ENCODE measurements around the gene BCKDK. TPM values are rescaled to one million over a fixed set of nuclear protein-coding genes. Genes with fewer than 3 reads are reported as not detected.

The BCKDK gene
- total RNA-seq, 1 experiment from 2014 or later = 38.6 TPM

DNA sequence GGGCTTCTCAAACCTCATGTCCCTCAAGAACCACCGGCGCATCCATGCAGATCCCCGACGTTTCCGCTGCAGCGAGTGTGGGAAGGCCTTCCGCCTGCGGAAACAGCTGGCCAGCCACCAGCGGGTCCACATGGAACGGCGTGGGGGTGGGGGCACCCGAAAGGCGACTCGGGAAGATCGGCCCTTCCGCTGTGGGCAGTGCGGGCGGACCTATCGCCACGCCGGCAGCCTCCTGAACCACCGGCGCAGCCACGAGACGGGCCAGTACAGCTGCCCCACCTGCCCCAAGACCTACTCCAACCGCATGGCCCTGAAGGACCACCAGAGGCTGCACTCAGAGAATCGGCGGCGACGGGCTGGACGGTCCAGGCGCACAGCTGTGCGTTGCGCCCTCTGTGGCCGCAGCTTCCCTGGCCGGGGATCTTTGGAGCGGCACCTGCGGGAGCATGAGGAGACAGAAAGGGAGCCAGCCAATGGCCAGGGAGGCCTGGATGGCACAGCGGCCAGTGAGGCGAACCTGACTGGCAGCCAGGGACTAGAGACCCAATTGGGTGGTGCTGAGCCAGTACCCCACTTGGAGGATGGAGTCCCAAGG lies 28.1 kb upstream of the BCKDK start:
- DNase-seq (ENCODE audit: low spot score) = no peak

DNA sequence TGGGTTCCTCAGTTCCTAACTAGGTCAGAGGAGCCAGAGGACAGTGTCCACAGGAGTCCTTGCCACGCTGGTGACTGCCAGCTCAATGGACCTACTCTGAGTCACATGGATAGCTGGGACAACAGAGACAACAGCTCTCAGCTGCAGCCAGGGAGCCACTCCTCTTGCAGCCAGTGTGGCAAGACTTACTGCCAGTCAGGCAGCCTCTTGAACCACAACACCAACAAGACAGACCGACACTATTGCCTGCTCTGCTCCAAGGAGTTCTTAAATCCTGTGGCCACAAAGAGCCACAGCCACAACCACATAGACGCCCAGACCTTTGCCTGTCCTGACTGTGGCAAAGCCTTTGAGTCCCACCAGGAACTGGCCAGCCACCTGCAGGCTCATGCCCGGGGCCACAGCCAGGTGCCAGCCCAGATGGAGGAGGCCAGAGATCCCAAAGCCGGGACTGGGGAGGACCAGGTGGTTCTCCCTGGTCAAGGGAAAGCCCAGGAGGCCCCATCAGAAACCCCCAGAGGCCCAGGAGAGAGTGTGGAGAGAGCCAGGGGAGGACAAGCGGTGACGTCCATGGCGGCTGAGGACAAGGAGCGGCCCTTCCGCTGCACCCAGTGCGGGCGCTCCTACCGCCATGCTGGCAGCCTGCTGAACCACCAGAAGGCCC lies 27.3 kb upstream of the BCKDK start:
- no peak for DNase-seq (ENCODE audit: low spot score)

DNA sequence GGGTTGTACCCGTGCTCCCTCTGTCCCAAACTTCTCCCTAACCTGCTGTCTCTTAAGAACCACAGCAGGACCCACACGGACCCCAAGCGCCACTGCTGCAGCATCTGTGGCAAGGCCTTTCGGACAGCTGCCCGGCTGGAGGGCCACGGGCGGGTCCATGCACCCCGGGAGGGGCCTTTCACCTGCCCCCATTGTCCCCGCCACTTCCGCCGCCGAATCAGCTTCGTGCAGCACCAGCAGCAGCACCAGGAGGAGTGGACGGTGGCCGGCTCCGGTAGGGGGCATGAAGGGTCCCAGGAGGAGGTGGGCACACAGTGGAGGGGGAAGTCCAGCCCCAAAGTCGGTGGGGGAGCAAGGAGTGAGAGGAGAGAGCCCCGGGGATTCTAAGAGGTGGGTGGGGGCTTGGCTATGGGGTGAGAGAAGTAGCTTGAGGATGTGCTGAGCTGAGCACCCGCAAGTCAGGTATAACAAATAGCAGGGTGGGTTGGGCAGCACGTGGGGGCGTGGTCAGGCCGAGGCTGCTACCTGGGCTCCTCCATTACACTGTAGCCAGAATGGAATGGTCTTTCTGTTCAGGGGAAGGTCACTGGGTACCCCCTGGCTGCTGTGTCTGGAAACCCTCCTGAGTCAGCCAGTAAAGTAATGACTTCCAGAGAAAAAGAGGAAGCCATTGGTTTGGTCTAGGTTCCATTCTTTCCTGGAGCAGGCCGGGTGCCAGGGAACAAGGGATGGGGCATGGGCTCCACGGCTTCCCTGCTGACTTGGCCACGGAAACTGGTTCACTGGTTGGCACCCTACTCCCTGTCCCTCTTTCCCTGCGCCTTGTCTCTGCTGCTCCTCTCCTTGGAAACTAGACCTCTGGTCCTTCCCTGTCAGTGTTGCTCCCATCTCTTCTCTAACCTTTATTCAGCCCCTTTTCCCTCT lies 26.5 kb upstream of the BCKDK start:
- DNase-seq (ENCODE audit: low spot score) = no peak

DNA sequence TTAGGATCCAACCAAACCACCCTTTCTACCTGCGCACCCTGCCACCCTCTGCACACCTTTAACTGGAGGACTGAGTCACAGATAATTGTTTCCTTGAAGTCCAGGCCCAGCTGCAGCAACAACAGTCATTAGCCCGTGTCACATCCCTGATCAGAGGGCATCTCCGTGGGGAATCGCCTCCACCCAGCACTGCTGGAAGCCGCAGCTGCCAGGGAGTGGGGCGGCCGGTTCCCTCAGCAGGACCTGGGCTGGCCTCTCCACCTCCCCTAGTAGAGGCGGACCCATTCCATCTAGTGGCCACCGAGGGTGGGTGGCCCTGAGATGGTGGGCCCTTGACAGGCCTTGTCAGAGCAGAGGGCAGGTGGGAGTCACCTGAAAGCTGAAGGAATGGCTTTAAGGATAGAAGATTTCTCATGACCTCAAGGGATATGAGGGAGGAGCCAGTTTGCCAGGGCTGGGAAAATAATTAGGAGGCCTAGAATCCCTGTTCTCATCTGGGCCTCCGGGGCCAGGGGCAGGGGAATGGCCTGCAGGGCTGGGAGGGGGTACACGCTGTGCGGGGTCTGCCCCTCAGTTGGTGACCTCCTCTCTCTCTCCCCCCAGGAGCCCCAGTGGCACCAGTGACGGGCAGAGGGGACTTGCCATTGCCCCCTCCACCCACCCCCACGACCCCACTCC lies 25.7 kb upstream of the BCKDK start:
- no peak for DNase-seq (ENCODE audit: low spot score)

DNA sequence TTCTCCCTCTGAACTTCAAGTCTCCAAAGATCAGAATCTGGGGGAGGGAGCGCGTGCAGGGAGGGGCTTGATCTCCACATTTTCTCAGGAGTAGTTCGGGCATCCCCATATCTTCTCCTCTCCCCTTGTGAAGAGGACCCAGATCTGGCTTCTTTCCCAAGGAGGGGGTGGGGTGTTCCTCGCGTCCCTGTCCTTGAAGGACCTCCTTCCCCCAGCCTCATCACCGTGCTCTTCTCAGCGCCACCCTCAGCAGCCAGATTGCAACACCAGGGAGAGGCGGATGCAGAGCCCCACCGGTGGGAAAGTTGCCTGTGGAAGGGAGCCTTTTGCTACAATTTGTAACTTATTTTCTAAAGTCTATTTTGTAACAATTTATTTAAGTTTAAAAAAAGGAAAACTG lies 25.1 kb upstream of the BCKDK start:
- DNase-seq (ENCODE audit: low spot score) = no peak

DNA sequence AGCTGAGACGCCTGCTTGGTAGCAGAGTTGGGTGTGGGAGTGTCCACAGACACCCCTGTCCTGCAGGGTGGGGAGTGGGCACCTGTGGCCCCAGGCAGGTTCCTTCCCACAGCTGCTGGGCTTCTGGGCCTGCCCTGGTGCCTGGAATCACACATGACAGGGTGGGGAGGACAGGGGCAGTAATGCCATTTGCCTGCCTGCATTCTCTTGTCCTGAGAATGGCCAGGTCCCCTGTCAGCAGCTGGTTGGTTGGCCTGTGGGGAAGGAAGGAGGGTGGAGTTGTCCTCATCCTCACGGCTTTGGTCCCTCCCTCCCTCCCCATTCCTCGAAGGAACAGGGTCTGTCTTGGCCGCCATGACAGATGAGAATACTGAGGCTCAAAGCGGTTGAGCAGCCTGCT lies 24.6 kb upstream of the BCKDK start:
- no peak for DNase-seq (ENCODE audit: low spot score)

DNA sequence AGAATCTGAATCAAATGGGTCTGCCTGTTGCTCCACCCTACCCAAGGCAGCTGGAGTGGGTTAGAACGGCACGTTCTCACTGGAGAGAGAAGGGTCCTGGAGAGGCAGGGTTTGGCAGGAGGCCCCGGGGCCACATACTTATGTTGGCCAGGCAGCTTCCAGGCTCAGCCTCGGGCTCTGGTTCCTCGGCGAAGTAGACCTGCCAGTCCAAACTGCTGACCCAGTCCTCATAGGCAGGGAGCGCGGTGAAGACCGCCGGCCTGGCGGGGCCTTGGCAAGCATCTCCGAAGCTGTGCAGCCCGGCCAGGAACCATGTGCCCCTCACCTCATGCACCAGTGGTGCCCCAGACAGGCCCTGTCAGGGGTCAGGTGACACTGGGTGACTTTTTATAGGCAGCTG lies 24.2 kb upstream of the BCKDK start:
- DNase-seq (ENCODE audit: low spot score) = no peak

DNA sequence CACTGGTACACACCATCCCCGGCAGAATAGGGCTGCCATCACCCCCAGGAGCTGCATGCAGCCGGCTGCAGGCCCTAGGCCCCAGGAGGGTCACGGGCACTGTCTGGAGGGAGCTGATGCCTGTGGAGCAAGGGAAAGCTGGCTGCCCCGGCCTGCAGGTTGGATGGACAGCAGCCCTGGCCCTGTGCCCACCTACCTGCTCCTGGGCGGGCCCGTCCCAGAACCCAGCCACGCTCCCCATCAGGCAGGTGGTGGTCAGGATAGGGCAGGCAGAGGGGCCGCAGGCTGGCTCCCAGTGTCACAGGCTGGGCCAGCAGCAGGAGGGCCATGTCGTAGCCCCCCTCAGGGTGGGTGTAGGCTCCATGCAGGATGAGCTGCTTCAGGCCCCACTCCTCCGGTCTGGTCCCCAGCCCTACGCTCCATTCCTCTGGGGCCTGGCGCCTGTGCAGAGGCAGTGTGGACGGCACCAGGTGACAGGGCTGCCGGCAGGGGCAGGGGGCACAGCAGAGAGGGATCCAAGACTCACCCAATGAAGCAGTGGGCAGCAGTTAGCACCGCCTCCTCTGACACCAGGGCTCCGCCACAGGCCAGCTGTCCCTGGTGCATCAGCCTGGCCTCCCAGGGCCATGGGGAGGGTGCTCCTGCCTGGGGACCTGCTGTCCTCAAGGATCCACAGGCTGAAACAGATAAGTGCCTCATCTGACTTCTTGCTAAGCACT lies 23.4 kb upstream of the BCKDK start:
- no peak for DNase-seq (ENCODE audit: low spot score)

DNA sequence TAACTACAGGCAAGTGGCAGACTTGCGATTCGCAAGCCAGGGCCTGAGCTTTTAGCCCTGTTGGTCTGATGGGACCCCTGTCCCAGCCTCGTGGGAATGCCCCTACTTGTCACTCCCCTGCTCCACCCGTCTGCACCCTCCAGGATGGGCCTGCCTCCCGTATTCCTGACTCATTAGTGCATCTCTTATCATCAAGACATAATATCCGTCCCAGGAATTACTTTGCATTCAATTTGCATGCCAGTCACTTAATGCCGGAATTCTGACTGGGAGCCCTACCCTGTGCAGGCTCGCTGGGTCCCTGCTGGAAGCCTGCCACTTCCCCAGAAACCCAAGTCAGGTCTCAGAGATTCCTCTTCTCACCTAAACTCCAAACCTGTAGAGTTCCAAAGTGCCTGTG lies 22.8 kb upstream of the BCKDK start:
- no peak for DNase-seq (ENCODE audit: low spot score)

DNA sequence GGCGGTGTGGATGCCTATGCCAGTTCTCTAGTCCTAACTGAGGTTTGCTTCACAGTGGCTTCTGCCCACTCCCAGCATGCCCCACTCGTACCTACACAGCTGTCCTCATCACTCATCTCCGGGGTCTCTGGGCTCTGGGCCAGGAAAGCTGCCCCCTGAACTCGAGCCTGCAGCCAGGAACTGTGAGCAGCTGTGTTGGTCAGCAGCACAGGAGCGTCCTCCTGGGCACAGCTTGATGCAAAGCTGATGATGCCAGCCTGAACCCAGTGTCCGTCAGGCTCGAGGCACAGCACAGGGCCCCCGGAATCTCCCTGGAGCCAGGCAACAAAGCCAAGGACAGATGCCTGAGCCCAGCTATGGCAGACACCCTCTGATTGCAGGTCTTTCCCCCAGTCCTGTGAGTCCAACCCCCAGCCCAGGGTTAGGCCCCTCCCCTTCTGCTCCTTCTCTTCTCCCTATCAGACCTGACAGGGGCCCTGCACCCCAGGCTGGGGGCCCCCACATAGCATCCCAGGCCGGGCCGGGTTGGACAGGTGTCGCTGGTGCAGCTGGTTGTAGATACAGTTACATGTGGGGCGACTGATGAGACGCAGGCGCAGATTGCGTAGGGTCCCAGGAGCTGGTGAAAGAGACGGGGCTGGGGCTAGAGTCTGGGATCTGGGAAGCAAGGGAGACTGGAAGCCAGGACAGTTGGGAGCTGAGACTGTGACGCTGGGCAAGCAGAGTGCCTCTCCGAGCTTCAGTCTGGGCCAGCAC lies 22.1 kb upstream of the BCKDK start:
- no peak for DNase-seq (ENCODE audit: low spot score)

DNA sequence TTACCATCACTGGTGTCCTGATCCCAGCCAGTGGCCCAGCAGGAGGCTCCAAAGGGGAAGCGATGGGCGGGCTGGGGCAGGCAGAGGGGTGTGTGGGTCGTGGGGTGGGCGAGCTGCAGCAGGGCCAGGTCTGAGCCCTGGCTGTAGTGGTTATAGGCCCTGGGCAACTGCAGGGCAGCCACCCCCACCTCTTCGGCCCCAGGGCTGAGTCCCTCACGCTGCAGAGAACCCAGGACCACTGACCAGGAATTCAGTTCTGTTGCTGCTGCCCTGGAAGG lies 21.6 kb upstream of the BCKDK start:
- DNase-seq (ENCODE audit: low spot score) = no peak

DNA sequence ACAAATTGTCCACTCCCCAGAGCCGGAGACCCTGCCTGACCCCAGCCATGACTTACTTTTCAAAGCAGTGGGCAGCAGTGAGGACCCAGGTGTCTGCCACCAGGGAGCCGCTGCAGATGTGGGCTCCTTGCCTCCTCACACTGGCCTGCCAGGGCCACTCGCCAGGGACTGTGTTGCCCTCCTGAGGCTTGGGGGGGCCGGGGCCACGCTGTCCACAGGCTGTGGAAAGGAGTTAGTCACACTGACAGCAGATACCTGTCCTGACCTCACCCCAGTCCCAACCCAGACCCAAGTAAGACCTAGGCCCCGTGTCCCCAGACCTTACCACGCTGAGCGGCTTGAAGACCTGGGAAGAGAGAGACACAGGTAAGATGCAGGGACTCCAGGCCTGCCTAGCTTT lies 20.7 kb upstream of the BCKDK start:
- no peak for DNase-seq (ENCODE audit: low spot score)

DNA sequence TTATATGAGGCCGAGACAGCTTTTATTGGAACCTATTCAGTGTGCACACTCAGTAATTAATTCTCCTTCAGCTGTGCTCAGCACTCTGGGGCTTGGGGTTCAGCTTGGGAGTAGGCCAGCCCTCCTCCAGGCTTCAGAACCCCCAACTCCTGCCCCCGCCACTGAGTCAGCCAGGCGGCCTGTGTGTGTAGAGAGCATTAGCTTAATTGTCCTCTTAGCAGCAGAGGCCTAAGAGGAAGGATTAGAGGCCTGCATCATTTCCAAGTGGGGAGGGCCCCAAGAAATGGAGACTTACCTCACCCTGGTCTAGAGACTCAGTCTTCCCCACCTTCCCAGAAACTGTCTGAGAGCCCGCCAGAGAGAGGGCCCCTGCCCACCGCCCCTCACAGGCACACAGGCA lies 20.2 kb upstream of the BCKDK start:
- no peak for DNase-seq (ENCODE audit: low spot score)

DNA sequence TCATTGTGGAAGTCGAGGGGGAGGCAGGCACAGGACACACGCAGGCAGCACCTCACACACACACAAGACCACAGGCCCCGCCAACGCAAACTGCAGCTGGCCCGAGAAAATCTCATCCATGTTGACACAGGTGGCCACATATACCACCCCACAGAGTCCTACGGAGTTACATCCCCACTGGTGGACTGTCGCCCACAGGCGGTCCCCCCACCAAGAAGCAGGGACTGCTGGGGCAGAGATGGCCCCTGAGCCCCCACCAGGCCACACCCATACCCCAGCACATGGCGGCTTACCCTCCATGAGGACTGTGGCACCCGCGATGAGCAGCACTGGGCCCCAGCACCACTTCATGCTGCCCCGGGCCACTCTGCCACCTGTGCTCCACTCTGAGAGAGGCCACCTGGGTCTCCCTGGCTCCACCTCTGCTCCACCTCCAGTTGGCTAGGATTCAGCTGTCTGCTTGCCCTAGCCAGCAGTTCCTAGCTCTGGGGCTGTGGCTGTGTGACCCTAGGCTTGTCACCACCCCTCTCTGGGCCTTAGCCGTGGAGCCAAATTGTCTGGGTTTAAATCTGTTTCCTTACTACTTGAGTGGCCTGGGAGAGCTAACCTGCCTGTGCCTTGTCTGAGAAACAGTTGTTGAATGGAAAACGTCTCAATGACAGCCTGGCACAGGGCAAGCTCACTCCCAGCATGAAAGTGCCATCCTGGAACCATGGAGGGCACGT lies 19.6 kb upstream of the BCKDK start, which contains the start of gene PRSS53:
Gene PRSS53 (minus strand): TSS at position 485 of the 725 bp plus-strand sequence. CDS start 134 bp downstream, at position 351.
- no peak for DNase-seq (ENCODE audit: low spot score)

DNA sequence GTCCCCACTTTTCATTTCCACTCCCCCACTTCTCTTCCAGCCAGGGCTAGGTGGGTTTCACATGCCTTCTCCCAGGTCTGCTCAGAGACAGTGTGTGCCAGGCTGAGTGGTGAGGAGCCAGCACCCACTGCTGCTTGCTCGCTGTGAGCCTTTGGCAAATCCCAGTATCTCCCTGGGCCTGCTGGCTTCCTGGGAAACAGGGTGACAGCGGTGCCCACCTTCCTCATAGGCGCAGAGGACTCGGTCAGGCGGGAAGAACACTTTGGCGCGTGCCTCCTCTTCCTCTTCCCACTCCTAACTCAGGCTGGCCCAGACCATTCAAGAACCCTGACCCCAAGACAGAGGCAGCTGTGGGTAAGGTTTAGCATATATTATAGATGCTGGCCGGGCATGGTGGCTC lies 19.0 kb upstream of the BCKDK start:
- no peak for DNase-seq (ENCODE audit: low spot score)

DNA sequence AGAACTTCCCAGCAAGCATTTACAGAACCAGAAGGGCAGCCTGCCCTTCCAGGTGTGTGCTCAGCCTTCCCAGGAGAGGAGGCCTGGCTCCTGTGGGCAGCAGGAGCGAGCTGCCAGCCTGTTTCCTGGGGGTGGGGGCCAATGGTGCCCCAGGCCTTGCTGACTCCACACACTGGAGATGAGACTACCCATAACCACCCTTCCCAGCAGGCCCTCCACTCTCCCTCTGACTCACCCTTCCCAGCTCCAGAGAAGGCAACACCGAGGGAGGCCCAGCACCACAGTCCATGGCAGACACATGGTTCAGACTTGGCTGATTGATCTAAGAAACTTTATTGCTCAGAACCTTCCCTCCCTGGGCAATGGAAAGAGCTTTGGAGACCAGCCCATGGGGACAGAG lies 17.6 kb upstream of the BCKDK start:
- no peak for DNase-seq (ENCODE audit: low spot score)

DNA sequence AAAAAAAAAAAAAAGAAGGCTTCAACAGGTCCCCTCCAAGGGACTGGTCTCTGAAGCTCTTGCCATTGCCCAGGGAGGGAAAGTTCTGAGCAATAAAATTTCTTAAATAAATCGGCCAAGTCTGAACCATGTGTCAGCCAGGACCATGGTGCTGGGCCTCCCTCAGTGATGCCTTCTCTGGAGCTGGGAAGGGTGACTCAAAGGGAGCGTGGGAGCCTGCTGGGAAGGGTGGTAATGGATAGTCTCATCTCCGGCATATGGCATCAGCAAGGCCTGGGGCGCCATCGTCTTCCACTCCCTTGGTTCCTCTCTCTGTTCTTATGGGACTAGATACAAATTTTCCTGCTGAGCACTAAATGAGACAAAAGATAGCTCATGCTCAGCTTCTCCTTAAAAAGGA lies 15.9 kb upstream of the BCKDK start:
- DNase-seq (ENCODE audit: low spot score) = no peak

DNA sequence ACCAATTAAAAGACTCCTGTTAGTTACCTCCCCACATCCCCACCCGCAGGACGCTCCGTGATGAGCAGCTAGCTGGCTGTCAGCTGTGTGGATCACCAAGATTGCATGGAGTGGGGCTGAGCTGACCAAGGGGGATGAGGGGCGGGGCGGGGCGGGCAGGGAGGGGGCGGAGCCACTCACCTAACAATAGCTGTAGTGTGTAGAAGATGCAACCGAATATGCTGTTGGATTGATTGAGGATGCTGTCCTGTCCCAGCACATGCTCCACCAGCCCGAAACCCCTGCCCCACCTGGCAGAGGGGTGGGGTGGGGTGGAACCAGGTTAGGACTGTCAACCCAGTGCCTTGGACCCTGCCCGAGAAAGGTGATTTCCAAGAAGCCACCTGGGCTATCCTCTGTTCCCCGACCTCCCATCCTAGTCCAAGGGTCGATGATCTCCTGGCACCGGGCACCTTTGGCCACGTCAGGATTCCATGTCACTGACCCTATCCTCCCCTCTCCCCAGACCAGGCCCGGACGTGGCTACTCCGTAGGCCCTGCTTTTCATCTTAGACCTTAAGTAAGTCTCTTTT lies 15.0 kb upstream of the BCKDK start:
- DNase-seq (ENCODE audit: low spot score) = peak; percentile 36

DNA sequence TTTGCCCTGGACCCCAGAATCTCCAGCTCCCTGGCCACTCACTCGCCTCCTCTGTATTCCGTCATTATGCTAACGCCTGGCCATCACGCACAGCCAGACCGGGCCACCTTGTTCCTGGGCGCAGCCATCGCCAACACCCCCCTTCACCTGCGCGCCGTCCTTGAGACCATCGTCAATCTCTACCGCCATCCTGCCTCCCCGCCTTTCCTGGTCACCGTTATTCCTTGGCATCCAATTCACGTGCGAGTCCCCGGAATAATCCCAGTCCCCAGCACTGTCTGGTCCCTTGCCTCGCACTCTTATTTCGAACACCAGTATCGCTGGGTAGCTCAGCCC lies 14.1 kb upstream of the BCKDK start:
- no peak for DNase-seq (ENCODE audit: low spot score)

DNA sequence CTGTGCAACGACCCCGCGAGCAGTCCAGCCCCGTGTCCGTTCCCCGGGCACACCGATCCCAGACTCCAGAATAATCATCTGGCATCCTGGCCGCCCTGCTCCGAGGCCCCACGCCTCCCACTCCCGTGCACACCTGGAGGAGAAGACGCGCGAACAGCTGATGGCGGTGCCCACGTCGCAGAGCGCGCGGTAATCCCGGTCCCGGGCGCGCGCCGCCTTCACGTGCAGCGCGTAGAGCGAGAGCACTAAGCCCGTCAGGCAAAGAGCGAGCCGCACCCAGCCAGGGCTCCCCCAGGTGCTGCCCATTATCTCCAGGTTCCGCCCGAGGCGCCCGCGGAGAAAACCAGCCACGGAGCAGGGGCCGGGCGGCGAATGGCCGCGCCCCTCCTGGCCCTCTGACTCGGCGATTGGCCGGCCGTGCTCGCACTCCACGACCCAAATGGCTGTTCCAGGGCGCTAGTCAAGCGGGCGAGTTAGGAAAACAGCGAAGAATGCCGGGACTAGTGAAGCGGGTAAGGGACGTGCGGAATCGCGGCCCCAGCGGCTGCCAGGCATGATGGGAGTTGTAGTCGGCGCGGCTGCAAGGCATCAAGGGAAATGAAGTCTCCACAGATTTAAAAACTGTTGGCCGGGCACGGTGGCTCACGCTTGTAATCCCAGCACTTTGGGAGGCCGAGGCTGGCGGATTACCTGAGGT lies 13.6 kb upstream of the BCKDK start, which contains the start of gene VKORC1:
Gene VKORC1 (minus strand): TSS at position 374 of the 697 bp plus-strand sequence. CDS start 68 bp downstream, at position 306.
- DNase-seq (ENCODE audit: low spot score) = peak; percentile 98

Data from H4 (cell line).